GM19099 (cell line): ENCODE results near the gene IFNA4.

Experiments used
- POLR2A ChIP-seq: IDR thresholded peaks from 3 replicates; pipeline ENCODE4 v1.6.1; 2011; ENCODE audit warnings: low read depth; ENCODE audit not compliant: insufficient read length; ENCODE audit errors: extremely low read depth

IFNA4 gene

DNA sequence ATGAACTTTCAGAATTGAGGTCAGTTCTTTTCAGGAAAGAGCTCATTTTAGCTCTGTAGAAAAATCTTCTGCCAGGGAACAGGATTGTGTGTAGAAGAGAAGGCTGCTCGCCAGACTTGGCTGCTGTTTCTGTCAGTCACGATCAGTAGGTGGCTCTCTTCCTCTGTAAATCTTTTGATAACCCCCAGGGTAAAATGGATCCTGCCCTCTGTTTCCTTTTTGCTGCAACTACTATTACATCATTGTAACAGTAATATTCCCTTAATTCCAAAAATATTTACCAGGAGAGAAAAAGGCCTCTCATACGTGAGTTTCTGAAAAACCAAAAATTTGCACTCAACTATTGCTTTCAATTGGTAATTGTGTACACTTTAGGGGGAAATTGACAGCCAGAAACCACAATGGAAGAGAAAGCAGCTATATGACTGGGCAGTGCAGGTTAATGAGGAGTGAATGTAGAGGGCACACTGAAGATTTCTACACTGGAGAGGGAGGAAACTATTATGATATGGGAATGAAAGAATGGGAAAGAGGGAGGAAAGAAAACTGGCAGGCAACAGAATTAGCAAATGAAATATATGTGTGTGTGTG lies 33.3 kb downstream of the IFNA4 start:
- no peak for TF ChIP-seq POLR2A

GRCh38 chr9:21153336-21154017 lies 33.9 kb downstream of the IFNA4 start:
- TF ChIP-seq POLR2A: no peak

GRCh38 chr9:21144603-21145002 lies 42.8 kb downstream of the IFNA4 start:
- no peak for TF ChIP-seq POLR2A

DNA sequence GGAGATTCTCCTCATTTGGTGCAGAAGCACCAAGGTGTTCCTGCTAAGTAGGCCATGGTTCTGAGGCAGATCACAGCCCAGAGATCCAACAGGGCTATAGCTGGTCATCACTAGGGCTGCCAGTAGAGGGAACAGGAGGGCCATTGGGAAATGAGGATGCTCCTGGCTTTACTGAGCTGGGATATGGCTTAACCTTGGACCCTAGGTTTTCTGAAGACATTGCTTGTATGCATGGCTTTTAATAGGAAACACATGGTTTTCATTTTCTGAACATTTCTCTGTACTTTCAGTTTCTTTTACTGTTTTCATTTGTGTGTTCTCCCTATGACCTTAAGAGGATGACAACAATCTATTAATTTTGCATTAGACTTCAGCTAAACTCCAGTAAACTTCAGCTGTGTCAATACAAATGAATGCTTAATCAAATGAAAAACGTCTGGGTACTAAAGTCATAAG lies 45.9 kb downstream of the IFNA4 start, which contains the start of gene IFNW1:
TSS of gene IFNW1 (minus strand) at position 406 of the 456 bp plus-strand sequence. CDS start at position 144, 262 bp downstream.
- TF ChIP-seq POLR2A: no peak

GRCh38 chr9:21137020-21137419 lies 50.4 kb downstream of the IFNA4 start:
- no peak for TF ChIP-seq POLR2A
